CD4-positive, alpha-beta T cell treated with Interleukin-6 for 4 hours (primary cell): ENCODE results near the gene EMC10.
"Not testable (repeated sequence)": the region's sequence is repeated elsewhere in the genome, so short reads cannot be mapped to it uniquely, and the experiment has no call there.

Experiments used
- DNase-seq: peaks from one replicate; pipeline ENCODE4 v3.0.0-alpha.2; 2020; ENCODE audit warnings: mixed read lengths

Gene EMC10

DNA sequence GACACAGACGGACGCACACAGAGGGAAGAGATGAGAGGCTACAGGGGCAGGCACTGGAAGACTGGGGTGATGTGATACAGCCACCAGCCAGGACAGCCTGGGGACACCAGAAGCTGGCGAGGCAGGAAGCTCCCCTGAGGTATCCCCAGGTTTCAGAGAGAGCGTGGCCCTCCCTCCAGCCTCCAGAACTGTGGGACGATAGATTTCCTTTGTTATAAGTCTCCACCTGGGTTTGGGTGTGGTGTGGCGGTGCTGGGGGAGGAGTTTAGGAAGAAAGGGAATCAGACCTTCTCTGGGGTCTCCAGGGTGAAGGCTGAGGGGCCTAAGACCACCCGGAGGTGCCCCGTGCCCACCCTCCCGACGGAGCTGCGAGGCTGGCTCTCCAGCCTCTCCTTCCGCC is 40.1 kb downstream of the EMC10 start:
- DNase-seq, result no peak

DNA sequence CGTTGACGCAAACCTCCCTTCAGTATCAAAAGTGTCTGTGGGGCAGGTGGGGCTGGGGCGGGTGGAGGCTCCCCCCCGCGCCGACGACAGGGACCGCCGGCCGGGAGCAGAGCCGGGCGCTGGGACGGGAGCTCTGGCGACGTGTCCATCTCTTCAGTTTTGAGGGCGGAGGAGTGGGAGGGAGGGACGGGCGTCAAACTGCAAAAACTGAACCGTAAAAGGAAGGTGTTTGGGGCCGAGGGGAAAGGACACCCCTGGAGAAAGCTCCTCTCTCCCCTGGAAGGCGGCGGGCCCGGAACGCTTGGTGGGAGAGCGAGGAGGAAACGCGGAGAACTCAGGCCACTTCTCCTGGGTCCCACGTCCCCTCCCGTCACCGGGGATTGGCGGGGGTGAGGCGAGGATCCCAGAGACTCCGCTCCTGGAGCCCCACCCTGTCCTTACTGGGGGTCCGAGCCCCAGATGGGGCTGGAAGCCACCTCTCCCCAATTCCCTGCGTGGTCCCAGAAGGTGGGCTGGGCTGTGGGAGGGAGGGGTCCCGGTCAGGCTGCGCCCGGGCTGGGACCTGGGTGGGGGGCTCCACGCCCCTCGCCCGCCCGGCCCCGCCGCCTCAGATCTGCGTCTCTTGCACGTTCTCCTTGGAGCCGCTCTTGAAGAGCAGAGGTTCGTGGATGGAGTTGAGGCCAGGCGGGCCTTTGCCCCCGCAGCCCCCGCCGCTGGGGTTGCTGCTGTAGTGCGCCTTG is 40.8 kb downstream of the EMC10 start:
- DNase-seq, result no peak

DNA sequence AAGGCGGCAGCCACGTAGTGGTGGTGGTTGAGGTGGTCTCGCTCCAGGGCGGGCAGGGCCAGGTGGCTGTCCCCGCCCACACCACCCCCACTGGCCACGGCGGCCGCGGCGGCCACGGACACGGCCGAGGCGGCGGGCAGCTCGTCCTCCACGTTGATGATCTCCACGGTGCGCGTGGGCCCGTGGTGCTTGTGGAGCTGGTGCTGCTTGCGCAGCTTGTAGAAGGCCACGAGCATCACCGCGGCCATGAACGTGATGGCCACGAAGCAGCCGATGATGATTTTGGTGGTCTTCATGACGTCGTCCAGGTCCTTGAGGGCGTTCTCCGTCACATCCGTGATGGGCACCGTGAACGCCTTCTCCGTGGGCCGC is 41.4 kb downstream of the EMC10 start:
- no peak for DNase-seq

DNA sequence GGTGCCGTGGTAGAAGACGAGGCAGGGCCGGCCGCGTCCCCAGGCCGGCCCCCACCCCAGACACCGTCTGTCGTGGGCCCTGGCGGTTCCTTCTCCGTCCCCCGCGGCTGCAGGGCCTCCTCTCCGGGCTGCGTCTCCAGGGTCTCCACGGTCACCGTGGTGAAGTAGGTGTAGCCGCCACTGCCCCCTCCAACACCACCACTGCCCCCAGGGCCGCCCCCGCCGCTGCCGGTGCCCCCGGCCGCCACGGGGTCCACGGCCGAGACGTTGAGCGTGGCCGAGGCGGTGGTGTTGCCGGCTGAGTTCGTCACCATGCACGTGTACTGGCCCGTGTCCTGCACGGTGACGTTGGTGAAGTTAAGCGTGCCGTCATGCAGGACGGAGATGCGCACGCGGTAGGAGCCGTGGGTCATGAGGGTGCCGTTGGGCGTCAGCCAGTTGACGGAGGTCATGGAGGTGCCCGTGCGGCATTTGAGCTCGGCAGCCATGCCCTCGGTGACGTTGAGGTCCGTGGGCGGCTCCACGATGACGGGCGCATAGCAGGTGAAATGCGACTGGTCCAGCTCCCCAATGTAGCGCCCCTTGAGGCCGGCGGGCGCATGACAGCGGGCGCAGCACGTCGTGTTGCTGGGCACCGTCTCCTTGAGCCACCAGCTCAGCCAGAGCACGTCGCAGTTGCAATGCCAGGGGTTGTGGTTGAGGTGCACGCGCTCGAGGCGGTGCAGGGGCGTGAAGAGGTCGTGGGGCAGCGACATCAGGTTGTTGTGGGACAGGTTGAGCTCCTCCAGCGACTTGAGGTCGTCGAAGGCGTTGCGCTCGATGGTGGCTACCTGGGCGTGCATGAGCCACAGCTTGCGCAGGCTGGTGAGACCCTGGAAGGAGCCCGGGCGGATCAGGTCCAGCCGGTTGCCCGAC is 42.0 kb downstream of the EMC10 start:
- DNase-seq, result no peak

DNA sequence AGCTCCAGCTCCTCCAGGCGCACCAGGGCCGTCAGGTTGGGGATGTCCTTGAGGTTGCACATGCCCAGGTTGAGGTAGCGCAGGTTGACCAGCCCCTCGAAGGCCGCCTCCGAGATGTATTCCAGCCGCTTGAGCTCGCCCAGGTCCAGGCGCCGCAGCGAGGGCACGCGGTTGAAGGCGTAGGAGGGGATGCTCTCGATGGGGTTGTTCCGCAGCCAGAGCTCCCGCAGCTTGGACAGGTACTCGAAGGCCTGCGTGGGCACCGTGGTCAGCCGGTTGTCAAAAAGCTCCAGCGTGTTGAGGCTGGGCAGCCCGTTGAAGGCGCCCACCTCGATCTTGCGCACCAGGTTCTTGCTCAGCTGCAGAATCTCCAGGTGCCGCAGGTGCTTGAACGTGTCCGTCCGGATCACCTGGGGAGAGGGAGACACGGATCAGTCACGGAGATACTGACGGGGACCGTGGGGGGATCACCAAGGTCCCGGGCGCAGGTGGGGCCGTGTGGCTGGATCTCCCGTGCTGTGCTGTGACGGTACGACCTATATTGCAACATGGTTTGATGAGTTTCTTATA is 42.8 kb downstream of the EMC10 start:
- no peak for DNase-seq

DNA sequence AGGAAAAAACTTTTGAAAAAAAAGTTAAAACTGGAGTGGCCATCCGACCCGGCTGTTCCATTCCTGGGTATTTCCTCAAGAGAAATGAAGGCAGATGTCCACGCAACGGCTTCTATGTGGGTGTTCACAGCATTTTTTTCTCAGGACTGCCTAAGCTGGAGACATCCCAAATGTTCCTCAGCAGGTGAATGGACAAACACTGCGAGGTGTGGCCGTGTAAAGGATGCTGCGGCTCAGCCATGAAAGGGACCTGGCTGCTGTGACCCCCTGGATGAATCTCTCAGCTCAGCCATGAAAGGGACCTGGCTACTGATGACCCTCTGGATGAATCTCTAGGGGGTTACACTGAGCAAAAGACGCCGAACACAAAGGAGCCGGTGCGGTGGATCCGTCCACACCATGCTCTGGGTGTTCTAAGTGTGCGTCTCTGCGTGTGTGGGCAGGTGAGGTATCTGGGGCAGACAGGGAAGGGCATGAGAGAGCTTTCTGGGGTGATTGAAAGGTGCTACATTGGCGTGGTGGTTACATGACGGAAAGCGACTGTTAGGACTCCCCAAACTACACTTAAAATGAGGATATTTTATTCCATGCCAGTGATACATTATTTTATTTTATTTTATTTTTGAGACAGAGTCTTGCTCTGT is 44.6 kb downstream of the EMC10 start:
- no peak for DNase-seq

DNA sequence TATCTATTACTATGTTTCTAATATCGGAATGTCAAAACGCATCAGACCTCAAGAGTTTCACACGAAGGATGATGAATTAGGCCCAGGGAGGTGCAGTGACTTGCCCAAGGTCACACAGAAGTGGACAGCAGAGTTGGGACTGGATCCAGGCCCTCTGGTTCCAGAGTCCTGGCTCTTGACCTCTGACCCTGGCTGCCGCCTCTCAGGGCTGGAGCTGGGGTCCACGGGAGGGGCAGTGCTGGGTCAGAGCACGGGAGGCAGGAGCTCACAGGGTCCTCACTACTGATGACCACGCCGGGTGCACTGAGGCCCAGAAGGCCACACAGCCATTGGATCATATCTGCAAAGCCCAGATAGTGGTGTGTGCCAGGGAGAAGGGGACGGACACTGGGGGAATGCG is 46.6 kb downstream of the EMC10 start:
- no peak for DNase-seq

DNA sequence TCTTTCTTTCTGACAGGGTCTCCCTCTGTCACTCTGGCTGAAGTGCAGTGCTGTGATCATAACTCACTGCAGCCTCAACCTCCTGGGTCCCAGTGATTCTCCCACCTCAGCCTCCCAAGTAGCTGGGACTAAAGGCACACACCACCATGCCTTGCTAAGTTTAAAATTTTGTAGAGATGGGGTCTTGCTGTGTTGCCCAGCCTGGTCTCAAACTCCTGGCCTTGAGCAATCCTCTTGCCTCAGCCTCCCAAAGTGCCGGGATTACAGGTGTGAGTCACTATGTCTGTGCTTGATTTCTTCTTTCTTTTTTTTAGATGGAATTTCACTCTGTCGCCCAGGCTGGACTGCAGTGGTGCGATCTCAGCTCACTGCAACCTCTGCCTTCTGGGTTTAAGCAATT is 51.7 kb downstream of the EMC10 start:
- DNase-seq, result not testable (repeated sequence)

DNA sequence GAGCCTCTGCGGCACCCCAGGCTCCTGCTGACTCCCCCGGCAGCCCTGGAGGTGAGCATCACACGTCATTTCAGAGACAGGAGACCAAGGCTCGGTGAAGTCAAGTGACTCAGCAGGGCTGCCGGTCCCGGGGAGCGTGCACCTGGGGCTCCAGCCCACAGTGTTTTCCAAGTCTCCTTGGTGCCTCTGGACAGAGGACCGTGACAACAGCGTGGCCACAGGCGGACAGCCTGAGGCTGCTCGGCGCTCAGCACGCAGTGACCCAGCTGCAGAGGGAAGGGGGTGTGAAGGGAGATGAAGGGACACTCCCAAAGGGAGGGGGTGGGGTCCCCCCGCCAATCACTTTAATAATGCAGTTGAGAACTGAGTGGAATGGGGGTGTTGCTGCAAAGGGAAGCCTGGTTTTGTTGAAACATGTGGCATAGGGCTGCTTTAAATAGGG is 54.9 kb downstream of the EMC10 start:
- no peak for DNase-seq

DNA sequence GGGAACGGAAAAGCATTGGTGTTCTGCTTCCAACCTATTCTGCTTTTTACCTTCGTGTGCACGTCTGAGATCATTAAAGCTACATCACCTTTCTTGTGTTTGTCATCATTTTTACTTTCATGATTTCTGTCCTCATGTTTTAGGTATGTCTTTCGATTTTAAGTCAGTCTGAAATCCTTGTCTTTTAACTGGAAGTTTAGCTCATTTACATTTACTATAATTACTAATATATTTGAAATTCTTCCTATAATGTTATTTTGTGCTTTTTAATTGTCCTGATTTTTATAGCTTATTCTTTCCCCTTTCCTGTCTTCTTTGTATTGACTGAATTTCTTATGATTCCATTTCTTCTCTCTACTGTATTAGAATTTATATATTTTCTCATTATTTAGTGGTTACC is 56.6 kb downstream of the EMC10 start:
- DNase-seq, result no peak

DNA sequence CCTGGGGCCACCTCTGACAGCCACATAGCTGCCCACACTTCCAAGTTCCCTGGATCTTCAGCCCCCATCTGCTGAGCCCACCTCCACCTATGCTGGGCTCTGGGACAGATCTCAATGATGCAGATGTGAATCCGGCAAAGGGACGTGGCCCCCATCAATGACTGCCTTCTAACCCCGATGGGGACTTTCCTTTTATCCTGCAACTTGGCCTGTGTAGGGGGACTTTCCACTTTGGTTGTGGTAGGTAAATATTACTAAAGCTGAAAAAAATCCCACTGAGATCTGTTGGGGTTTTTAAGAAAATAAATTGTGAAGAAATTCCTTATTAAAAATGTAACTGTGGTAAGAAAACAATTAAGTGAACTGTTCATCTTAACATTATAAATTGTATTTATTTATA is 58.2 kb downstream of the EMC10 start:
- DNase-seq, result no peak

DNA sequence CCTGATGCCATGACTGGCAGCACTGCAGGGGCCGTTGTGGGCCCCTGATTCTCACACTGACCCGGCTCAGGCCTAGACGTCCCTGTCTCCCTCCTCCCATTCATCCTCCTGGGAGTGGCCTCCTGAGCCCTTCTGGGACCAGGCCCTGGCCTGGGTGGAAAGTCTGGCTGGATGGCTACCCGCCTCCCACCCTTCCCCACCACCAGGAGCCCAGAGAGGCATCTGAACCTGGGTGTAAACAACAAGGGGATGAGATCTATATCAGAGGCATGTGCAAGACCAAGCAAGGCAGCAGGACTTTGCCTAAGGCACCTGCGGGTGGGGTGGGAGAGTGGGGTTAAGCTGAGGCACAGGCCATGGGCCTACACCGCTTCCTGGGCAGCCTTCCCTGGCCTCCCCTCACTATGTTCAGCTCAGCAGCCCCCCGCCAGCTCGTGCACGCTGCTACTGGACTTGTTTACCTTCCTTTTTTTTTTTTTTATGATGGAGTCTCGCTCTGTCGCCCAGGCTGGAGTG is 59.4 kb downstream of the EMC10 start:
- no peak for DNase-seq

DNA sequence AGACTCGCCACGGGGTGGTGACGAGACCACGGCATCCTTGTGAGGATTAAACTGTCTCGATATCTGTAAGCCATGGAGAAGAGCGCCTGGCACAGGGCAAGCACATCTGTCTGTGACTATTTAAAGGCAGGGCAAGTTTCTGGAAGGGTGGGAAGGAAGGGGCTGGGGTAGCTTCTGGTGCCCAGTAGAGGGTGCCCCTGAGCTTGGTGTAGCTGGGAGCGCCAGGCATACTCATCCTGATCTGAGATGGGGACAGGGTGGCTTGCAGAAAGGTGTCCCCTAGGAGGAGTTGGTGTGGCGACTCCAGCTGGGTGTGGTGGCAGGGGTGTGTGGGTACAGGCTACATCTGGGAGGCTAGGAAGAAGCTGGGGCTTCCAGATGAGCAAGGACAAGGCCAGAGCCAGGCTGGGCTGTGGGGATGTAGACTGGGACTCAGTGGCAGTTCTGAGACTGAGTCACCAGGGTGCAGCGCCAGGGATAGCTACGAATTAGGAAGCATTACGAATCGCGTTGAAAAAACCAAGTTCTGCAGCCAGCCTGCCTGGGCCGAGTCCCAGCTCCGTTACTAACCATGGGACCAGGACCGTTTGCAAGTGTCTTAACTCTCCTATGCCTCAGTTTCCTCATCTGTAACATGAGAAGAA is 60.5 kb downstream of the EMC10 start:
- DNase-seq, result no peak

DNA sequence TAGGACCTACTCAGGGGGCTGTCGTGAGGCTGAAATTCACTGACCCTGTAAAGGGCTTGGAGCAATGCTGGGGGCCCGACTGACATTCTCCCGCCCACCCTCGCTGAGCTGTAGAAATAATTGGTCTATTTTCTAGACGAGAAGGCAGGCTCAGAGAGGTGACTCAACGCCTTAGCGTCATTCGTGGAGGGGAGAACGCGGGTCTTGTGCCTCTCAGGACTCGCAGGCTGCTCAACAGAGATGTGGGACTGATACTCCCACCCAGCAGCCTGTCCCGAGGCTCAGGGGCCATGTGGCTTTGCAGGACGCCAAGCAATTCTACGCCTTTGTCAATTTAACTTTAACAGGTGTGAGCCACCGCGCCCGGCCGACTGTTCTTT is 61.0 kb downstream of the EMC10 start:
- DNase-seq, result no peak

DNA sequence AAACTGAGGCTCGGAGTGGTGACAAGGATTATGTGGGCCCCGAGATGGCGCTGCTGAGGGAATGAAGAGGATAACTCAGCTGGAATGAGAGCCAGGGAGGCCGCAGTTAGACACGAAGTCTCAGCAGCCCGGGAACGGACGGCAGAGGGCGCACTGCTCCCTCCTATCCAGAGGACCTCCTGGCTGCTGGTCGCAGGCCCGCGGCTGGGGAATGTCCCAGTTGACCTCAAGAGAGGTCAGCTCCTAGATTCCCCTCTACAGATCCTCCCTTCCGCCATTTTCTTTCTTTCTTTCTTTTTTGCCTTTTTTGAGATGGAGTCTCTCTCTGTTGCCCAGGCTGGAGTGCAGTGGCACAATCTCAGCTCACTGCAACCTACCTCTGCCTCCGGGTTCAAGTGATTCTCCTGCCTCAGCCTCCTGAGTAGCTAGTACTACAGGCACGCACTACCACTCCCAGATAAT is 61.5 kb downstream of the EMC10 start:
- DNase-seq, result peak; percentile 70
